Mucosa of descending colon (tissue), 3 donors: ENCODE measurements around the gene PPP3CA. TPM values are rescaled to one million over a fixed set of nuclear protein-coding genes. Genes with fewer than 3 reads are reported as not detected.

ENCODE experiments used
- ATAC-seq: fragments of 200-7000 bp; cut with Tn5 transposase; one replicate; pipeline ENCODE4 v1.9.1; 2020; ENCODE audit warnings: mild to moderate bottlenecking, moderate library complexity
- DNase-seq, 3 donors: peaks; one replicate each; pipeline ENCODE4 v3.0.0-alpha.2; 2020
- H3K36me3 ChIP-seq: fragments of 200-600 bp; one replicate; pipeline ENCODE4 v1.8.0; 2021; ENCODE audit warnings: low read depth, mild to moderate bottlenecking
- H3K4me1 ChIP-seq: fragments of 200-600 bp; one replicate; pipeline ENCODE4 v1.8.0; 2021; ENCODE audit warnings: low read depth, mild to moderate bottlenecking
- H3K4me3 ChIP-seq: fragments of 200-600 bp; one replicate; pipeline ENCODE4 v1.8.0; 2021; ENCODE audit warnings: mild to moderate bottlenecking
- H3K9me3 ChIP-seq: fragments of 200-600 bp; one replicate; pipeline ENCODE4 v1.8.0; 2021; ENCODE audit warnings: mild to moderate bottlenecking
- intact Hi-C, 2 donors: fragments of 100-400 bp; cut with DNase I in 1 of 2; cut with micrococcal nuclease in 1 of 2; formaldehyde crosslinking; loops; one replicate each; pipeline versions ENCODE4 v1.11.0 to v1.11.1; 2022; cut with DNase I, micrococcal nuclease
- total RNA-seq, 3 donors: library from RNA; stranded (reverse); fragmentation: NEBNext Ultra II Directional in 2 of 3; extraction: Animal tissue kit (Norgen Biotek cat#: 25700) in 2 of 3; gene quantifications; one replicate each; pipeline versions ENCODE4 v1.2.1 to v1.2.4, GENCODE V29; 2021 to 2023
- TF ChIP-seq, protein P1 (sequence below): fragments of 200-600 bp; IDR thresholded peaks from one replicate; pipeline ENCODE4 v1.8.0; 2022; ENCODE audit warnings: antibody characterized with exemption, mild to moderate bottlenecking
- donor health status: DM: no; HTN: no; CAD: no; lungs with moderate emphysema.
- donor health status: DM: no; HTN: no; CAD: no.
- donor health status: DM: no; HTN: yes; CAD: no.

PPP3CA gene
- total RNA-seq, 3 donors from 2014 or later = 38.3 to 47.6 (median 40.4) TPM

DNA sequence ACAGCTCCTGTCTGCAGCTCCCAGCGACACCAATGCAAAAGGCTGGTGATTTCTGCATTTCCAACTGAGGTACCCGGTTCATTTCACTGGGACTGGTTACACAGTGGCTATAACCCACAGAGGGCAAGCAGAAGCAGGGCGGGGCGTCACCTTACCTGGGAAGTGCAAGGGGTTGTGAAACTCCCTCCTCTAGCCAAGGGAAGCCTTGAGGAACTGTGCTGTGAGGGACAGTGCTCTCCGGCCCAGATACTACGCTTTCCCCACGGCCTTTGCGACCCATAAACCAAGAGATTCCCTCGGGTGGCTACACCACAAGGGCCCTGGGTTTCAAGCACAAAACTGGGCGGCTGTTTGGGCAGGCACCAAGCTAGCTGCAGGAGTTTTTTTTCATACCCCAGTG, 218.9 kb downstream of the PPP3CA start:
- Histone ChIP-seq H3K9me3 (peaks cover 2% of the 10 kb centered on the region), H3K4me3 (no peak overlapping the region), H3K4me1 (no peaks in the 10 kb centered on the region), H3K36me3 (no peaks in the 10 kb centered on the region)
- peak; percentile 61 for ATAC-seq
- intact Hi-C loops = no loop called here
- DNase-seq = peak in 2 of 3 donors; percentile 43 to 45
- TF ChIP-seq, protein P1, sequence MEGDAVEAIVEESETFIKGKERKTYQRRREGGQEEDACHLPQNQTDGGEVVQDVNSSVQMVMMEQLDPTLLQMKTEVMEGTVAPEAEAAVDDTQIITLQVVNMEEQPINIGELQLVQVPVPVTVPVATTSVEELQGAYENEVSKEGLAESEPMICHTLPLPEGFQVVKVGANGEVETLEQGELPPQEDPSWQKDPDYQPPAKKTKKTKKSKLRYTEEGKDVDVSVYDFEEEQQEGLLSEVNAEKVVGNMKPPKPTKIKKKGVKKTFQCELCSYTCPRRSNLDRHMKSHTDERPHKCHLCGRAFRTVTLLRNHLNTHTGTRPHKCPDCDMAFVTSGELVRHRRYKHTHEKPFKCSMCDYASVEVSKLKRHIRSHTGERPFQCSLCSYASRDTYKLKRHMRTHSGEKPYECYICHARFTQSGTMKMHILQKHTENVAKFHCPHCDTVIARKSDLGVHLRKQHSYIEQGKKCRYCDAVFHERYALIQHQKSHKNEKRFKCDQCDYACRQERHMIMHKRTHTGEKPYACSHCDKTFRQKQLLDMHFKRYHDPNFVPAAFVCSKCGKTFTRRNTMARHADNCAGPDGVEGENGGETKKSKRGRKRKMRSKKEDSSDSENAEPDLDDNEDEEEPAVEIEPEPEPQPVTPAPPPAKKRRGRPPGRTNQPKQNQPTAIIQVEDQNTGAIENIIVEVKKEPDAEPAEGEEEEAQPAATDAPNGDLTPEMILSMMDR = no peak

DNA sequence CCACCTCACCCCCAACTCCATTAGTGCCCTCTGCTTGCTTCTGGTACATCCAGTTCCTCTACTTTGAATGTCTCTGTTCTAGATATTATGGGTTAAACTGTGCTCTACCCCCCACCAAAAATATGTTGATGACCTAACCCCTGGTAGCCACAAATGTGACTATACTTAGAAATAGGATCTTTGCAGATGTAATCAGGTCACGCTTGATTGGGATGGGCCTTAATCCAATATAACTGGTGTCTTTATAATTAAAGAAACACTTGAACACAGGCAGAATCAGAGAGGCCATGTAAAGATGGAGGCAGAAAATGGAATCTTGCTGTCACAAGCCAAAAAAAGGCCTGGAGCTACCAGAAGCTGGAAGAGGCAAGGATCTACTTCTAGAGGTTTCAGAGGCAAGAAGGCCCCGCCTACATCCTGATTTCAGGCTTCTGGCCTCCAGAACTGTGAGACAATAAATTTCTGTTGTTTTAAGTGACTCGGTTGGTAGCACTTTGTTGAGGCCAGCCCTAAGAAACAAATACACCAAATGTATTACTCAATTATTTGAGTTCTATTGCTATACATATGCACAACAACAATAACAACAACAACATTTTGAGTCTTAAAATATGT, 220.0 kb downstream of the PPP3CA start:
- Histone ChIP-seq H3K4me1 (no peaks in the 10 kb centered on the region), H3K4me3 (no peak overlapping the region), H3K9me3 (peaks cover 2% of the 10 kb centered on the region), H3K36me3 (no peaks in the 10 kb centered on the region)
- DNase-seq (no peak), ATAC-seq (no peak)
- TF ChIP-seq, protein P1 = no peak
- intact Hi-C loops = no loop called here

DNA sequence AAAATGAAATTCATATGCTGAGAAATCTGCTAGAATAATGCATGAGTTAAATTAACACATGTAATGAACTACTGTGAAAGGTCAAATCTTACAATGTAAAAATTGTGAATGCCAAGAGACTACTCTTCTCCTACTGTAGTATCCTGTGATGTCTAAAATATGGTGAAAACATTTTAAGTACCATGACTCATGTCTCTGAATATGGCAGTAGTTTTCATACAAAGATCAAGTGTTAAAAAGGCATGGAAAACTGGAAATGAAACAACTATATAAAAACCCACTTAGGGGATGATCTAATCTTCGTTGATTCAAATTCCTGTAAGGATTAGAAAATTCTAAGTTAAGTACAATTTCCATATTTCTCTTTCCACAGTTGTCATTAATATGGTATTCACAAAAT, 221.3 kb downstream of the PPP3CA start:
- no peak for DNase-seq
- ATAC-seq = no peak
- TF ChIP-seq, protein P1 = no peak

DNA sequence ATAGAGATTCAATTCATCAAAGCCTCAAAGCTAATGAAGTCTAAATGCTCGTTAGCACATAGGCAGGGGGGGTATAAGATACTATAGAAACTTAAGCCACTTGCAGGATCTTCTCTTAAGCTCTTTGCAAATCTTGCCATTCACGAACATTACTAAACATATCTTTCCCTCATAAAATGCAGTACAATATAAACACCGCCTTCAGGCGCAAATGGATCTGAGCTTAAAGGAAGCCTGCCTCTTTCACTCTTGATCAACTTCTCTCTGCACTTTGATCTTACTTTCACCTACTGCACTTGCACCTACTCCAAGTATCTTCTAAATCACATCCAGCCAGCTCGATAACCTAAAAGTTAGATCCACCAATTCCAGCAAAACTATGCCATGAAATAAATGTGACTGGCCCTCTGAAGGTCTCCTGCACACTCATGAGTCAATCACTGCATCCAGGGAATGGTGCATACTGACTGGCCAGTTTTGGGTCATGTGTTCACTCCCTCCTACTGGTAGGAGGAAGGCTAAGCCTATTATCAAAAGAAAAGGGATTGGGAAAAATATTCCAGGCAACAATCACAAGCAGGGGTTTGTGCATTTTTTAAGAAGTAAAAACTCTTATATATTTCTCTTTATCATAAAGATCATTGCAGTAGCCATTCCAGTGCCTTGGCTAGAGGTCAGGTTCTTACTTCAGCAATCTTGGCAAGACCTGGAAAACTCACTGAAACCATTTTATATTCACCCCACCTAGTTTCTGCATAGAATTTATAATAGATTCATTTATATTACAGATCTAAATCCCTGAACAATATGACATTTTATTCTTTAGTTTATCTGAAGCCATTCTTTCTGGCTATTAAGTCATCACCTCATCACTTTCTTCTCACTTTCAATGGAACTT, 222.0 kb downstream of the PPP3CA start:
- DNase-seq = no peak
- TF ChIP-seq, protein P1 = no peak
- intact Hi-C loops = no loop called here
- H3K36me3 ChIP-seq = no peaks in the 10 kb centered on the region
- no peaks in the 10 kb centered on the region for H3K4me1 ChIP-seq
- H3K9me3 ChIP-seq = no peaks in the 10 kb centered on the region
- H3K4me3 ChIP-seq = no peak overlapping the region
- ATAC-seq = peak; percentile 73

More for the DNA sequence above, 221.3 kb downstream of the PPP3CA start:
- no peaks in the 10 kb centered on the region for H3K4me1 ChIP-seq
- intact Hi-C loops = no loop called here
- no peak overlapping the region for H3K4me3 ChIP-seq
- peaks cover 2% of the 10 kb centered on the region for H3K9me3 ChIP-seq
- no peaks in the 10 kb centered on the region for H3K36me3 ChIP-seq

DNA sequence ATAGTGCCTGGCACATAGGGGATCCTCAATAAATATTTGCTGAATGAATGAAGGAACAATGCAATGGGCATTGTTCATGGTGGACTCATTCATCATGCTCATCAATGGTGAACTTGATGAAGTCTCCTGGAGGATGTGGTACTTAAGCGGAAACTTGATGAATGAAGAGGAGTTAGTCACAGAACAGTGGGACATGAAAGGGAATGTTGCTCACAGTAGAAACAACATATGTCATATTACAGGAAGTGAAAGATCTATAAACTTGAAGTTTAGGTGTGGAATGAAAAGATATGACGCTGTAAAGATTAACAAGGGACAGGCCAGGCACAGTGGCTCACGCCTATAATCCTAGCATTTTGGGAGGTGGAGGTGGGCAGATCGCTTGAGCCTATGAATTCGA, 224.1 kb downstream of the PPP3CA start:
- ATAC-seq (peak; percentile 93), DNase-seq (peak in 1 of 3 donors; percentile 38)
- TF ChIP-seq, protein P1 = no peak
- H3K9me3 ChIP-seq = no peaks in the 10 kb centered on the region
- no peaks in the 10 kb centered on the region for H3K36me3 ChIP-seq
- intact Hi-C loops = no loop called here
- no peaks in the 10 kb centered on the region for H3K4me1 ChIP-seq
- H3K4me3 ChIP-seq = no peak overlapping the region
